Smooth muscle cell (in vitro differentiated cells): ENCODE data around the gene GRAMD1A. TPM values are rescaled to one million over a fixed set of nuclear protein-coding genes. Genes with fewer than 3 reads are reported as not detected.
"Not testable (repeated sequence)": the region's sequence is repeated elsewhere in the genome, so short reads cannot be mapped to it uniquely, and the experiment has no call there.

ENCODE experiments used
- DNase-seq: peaks from one replicate; lab custom pipeline; 2025; ENCODE audit not compliant: unreplicated experiment; lab: John Stamatoyannopoulos, UW
- H2AFZ ChIP-seq: fragments of 200-600 bp; sonication (generic); 2 replicates; pipeline ENCODE4 v1.6.0; 2016; ENCODE audit warnings: antibody characterized with exemption, low read depth, mild to moderate bottlenecking
- H3F3A ChIP-seq: fragments of 200-600 bp; sonication (generic); 2 replicates; pipeline ENCODE4 v1.6.0; 2017; ENCODE audit warnings: antibody characterized with exemption, low read depth
- H3K27ac ChIP-seq: fragments of 200-600 bp; sonication (generic); 2 replicates; pipeline ENCODE4 v1.5.1; 2016; ENCODE audit warnings: low read depth, mild to moderate bottlenecking
- H3K27me3 ChIP-seq: fragments of 200-600 bp; sonication (generic); 2 replicates; pipeline ENCODE4 v1.6.1; 2016; ENCODE audit warnings: low read depth, mild to moderate bottlenecking
- H3K36me3 ChIP-seq: fragments of 200-600 bp; sonication (generic); 2 replicates; pipeline ENCODE4 v1.5.1; 2016; ENCODE audit warnings: low read depth
- H3K4me1 ChIP-seq: fragments of 200-600 bp; sonication (generic); 2 replicates; pipeline ENCODE4 v1.5.1; 2016; ENCODE audit warnings: low read depth
- H3K4me2 ChIP-seq: fragments of 200-600 bp; sonication (generic); 2 replicates; pipeline ENCODE4 v1.6.0; 2016; ENCODE audit warnings: mild to moderate bottlenecking
- H3K4me3 ChIP-seq: fragments of 200-600 bp; sonication (generic); 2 replicates; pipeline ENCODE4 v1.5.1; 2016; ENCODE audit warnings: mild to moderate bottlenecking
- H3K79me2 ChIP-seq: fragments of 200-600 bp; sonication (generic); 2 replicates; pipeline ENCODE4 v1.6.0; 2016; ENCODE audit warnings: low read depth, mild to moderate bottlenecking
- H3K9ac ChIP-seq: fragments of 200-600 bp; sonication (generic); 2 replicates; pipeline ENCODE4 v1.6.0; 2016; ENCODE audit warnings: low read depth
- H3K9me3 ChIP-seq: fragments of 200-600 bp; sonication (generic); replicated peaks from 2 replicates; pipeline ENCODE4 v1.5.1; 2016; ENCODE audit warnings: low read depth
- H4K20me1 ChIP-seq: fragments of 200-600 bp; sonication (generic); 2 replicates; pipeline ENCODE4 v1.6.0; 2016; ENCODE audit warnings: low read depth
- CTCF ChIP-seq: fragments of 200-600 bp; sonication (generic); IDR thresholded peaks from 2 replicates; pipeline ENCODE4 v1.5.1; 2017; ENCODE audit warnings: borderline replicate concordance, mild to moderate bottlenecking, antibody characterized with exemption; ENCODE audit not compliant: insufficient read depth, poor library complexity, severe bottlenecking
- whole genome bisulfite sequencing: methylation state at CpG from one replicate; pipeline ENCODE4 v1.1.7; 2016; ENCODE audit warnings: low lambda C conversion rate; 5-methylcytosine and 5-hydroxymethylcytosine counted together
- polyA plus RNA-seq: library from polyadenylated mRNA; unstranded; fragments of >200 nt; fragmentation: Nextera tagmentation; extraction: Ambion mirVana; gene quantifications from 2 replicates; pipeline ENCODE4 v1.2.1, GENCODE V29; 2016
- total RNA-seq: library from RNA; depleted of rRNA; stranded (reverse); fragments of >200 nt; gene quantifications from 2 replicates; pipeline ENCODE4 v1.2.3, GENCODE V29; 2014

Gene GRAMD1A
- total and polyA plus RNA-seq, 2 experiments from 2014 or later = 27.6 to 59.6 TPM

DNA sequence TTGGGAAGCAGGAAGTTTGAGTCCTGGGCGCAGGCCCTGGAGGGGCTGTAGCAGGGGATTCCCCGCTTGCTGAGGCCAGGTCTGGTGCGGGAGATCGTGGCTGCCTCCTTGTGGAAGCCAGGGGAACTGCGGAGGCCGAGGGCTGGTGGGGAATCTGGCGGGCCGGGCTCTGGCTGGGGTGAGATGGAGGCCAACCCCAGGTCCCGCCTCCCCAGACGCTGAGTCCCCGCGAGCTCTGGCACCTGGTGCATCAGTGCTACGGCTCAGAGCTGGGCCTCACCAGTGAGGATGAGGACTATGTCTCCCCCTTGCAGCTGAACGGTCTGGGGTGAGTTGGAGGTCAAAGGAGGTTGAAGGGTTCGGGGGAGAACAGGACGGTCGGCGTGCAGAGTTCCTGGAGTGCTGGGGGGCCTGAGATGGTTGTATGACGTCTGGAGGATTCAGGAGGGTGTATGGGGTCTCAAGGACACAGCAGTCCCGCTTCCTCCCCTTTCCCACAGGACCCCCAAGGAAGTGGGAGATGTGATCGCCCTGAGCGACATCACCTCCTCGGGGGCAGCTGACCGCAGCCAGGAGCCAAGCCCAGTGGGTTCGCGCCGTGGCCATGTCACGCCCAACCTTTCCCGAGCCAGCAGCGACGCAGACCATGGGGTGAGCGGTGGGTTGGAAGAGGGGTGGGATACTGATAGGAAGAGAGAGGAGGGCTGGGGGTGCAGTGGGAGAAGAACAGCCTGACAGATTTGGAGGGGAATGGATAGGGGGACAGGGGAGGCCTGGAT lies 13.1 kb downstream of the GRAMD1A start:
- Histone ChIP-seq H3K4me3 (no peak overlapping the region), H4K20me1 (peaks cover 16% of the 10 kb centered on the region), H3K79me2 (no peaks in the 10 kb centered on the region), H3K9me3 (no peaks in the 10 kb centered on the region), H3F3A (no peaks in the 10 kb centered on the region), H3K36me3 (no peaks in the 10 kb centered on the region), H3K9ac (no peak overlapping the region), H3K4me1 (no peaks in the 10 kb centered on the region), H2AFZ (no peak overlapping the region), H3K27me3 (no peaks in the 10 kb centered on the region), H3K4me2 (no peak overlapping the region), H3K27ac (no peak overlapping the region)
- WGBS = 80% methylated on average over 32 of the region's 32 CpGs
- TF ChIP-seq CTCF = peak; percentile 76
- DNase-seq = peak; percentile 17

GRCh38 chr19:35013820-35014754 lies 14.0 kb downstream of the GRAMD1A start:
- H3K4me2 ChIP-seq = no peak overlapping the region
- H3F3A ChIP-seq = no peaks in the 10 kb centered on the region
- H3K27me3 ChIP-seq = no peaks in the 10 kb centered on the region
- H3K79me2 ChIP-seq = no peaks in the 10 kb centered on the region
- H3K9me3 ChIP-seq = no peaks in the 10 kb centered on the region
- no peak overlapping the region for H2AFZ ChIP-seq
- 96% methylated on average over 21 of the region's 23 CpGs for WGBS
- H3K4me3 ChIP-seq = no peak overlapping the region
- H3K4me1 ChIP-seq = no peaks in the 10 kb centered on the region
- peaks cover 7% of the 10 kb centered on the region for H4K20me1 ChIP-seq
- TF ChIP-seq CTCF = no peak
- no peak overlapping the region for H3K9ac ChIP-seq
- no peaks in the 10 kb centered on the region for H3K36me3 ChIP-seq
- DNase-seq = no peak
- no peak overlapping the region for H3K27ac ChIP-seq

GRCh38 chr19:35014774-35015173 lies 14.7 kb downstream of the GRAMD1A start:
- H3K36me3 ChIP-seq, DNase-seq, H3K4me2 ChIP-seq, H3K27ac ChIP-seq, H4K20me1 ChIP-seq, H3F3A ChIP-seq, H3K9ac ChIP-seq, H3K27me3 ChIP-seq, H3K79me2 ChIP-seq, H2AFZ ChIP-seq, H3K9me3 ChIP-seq, H3K4me1 ChIP-seq, H3K4me3 ChIP-seq: not testable (repeated sequence)
- 97% methylated on average over 4 of the region's 4 CpGs for WGBS

DNA sequence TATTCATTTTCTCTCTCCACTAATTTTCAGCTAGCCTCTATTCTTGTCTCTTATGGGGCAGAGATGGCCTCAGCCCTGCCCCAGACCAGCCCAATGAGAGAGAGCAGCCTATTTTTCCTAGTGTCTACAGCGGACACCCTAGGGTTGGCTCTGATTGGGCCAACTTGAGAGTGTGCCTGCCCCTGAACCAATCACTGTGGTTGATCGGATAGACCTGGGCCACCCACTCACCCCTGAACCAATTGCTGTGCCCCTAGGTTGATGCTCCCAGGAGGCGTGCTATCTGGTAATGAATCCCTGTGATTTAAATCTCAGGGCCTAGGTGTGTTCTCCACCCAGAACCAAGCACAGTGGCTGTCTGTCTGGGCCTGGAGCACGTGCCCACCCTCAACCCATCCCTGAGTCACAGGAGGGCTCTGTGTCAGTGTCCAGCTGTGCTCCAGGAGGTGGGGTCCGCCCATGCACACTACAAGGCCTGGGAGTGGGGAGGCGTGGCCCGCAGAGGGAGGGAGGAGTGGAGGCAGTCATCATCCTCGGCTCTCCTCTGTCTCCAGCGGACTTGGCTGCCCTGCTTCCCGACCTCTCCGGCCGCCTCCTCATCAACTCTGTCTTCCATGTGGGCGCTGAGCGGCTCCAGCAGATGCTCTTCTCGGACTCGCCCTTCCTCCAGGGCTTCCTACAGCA lies 15.3 kb downstream of the GRAMD1A start:
- WGBS = 89% methylated on average over 16 of the region's 16 CpGs
- no peak for TF ChIP-seq CTCF
- Histone ChIP-seq H3K4me3 (no peak overlapping the region), H3K4me1 (no peaks in the 10 kb centered on the region), H3K4me2 (no peak overlapping the region), H3K79me2 (no peaks in the 10 kb centered on the region), H3K27me3 (no peaks in the 10 kb centered on the region), H4K20me1 (no peaks in the 10 kb centered on the region), H3F3A (no peaks in the 10 kb centered on the region), H3K9ac (no peak overlapping the region), H2AFZ (no peak overlapping the region), H3K36me3 (no peaks in the 10 kb centered on the region), H3K27ac (no peak overlapping the region), H3K9me3 (no peaks in the 10 kb centered on the region)
- no peak for DNase-seq
